Hematopoietic multipotent progenitor cell treated with erythropoietin and hydrocortisone succinate and interleukin-3 and kit ligand, for 6 days (in vitro differentiated cells): ENCODE data around the gene UBASH3B.
"Not testable (repeated sequence)": the region's sequence is repeated elsewhere in the genome, so short reads cannot be mapped to it uniquely, and the experiment has no call there.

Source experiments
- DNase-seq: peaks from one replicate; pipeline ENCODE4 v3.0.0-alpha.2; 2015

Gene UBASH3B, protein sequence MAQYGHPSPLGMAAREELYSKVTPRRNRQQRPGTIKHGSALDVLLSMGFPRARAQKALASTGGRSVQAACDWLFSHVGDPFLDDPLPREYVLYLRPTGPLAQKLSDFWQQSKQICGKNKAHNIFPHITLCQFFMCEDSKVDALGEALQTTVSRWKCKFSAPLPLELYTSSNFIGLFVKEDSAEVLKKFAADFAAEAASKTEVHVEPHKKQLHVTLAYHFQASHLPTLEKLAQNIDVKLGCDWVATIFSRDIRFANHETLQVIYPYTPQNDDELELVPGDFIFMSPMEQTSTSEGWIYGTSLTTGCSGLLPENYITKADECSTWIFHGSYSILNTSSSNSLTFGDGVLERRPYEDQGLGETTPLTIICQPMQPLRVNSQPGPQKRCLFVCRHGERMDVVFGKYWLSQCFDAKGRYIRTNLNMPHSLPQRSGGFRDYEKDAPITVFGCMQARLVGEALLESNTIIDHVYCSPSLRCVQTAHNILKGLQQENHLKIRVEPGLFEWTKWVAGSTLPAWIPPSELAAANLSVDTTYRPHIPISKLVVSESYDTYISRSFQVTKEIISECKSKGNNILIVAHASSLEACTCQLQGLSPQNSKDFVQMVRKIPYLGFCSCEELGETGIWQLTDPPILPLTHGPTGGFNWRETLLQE

DNA sequence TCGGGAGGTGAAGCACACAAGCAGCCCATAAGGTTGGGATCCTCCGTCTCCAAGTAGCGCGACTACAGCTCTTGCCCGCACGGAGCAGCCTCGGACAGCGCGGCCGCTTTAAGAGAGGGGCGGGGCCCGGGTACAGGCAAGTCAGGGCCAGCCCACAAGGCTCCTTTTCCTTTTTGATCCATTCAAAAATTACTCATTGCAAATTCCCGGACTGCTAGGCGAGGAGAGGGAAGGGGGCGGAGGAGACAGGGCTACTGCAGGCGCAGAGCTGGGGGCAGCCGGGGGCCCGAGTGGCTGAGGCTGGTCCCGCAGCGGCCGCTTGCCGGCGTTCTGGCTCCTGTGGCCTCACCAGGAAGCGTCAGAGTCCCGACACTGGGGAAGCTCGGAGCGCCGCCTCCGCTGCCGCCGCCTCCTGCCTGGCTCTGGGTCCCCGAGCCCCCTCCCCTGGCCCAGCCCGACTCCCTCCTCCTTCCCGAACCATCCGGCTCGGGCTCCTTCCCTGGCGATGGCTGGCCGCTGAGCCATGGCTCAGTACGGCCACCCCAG, at the start of gene UBASH3B:
TSS of gene UBASH3B (plus strand) at position 196 of the 546 bp plus-strand sequence. CDS start at position 524, 328 bp downstream.
- peak; percentile 85 for DNase-seq

DNA sequence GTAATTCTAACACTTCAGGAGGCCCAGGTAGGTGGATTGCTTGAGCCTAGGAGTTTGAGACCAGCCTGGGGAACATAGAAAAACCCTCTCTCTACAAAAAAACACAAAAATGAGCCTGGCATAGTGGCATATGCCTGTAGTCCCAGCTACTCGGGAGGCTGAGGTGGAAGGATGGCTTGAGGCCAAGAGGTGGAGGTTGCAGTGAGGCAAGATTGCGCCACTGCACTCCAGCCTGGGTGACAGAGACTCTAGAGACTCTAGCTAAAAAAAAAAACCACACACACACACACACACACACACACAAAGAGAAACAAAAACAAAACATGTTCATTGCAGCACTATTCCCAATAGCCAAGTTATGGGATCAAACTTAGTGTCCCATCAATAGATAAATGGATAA, 48.4 kb upstream of the UBASH3B start:
- DNase-seq = not testable (repeated sequence)

DNA sequence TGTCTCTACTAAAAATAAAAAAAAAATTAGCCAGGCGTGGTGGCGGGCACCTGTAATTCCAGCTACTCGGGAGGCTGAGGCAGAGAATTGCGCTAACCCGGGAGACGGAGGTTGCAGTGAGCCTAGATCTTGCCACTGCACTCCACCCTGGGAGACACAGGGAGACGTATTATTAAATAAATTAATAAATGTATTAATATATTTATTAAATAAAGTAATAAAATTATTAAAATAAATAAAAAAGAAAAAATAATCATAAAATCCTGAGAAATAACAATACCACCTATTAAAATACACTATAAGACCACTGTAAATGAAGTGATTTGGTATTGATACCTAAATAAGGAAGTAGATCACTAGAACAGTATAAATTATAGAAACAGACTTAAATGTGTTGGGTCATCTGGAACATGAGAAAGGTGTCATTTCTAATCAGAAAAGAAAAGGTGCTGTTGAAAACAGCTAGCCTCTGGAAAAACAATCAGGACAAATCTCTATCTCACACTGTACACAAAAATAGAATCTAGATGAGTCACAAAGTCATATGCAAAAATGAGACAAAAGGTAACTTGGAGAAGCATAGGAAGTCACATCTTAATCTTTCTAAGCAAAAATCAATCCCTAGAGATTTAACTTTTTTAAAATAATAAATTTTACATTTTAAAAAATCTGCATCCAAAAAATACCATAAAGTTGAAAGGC, 43.2 kb upstream of the UBASH3B start:
- no peak for DNase-seq

DNA sequence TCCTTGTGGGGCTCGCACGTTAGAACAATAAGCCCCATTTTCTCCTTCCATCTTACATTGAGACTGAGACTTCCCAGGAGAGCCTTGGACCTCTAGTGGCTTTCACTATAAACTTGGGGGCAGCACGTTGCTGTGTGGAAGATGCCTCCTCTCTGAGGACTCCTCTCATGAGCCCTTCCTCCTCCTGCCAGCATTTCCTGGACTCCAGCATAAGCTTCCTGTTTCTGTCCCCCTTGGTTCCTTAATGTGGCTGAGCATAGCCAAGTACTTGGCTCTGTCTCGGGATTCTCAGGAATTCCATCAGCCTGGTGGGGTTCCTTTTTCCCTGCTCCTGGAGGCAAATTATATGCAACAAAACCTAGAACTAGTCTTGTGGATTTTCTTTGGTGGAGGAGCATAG, 38.8 kb upstream of the UBASH3B start:
- DNase-seq = no peak

DNA sequence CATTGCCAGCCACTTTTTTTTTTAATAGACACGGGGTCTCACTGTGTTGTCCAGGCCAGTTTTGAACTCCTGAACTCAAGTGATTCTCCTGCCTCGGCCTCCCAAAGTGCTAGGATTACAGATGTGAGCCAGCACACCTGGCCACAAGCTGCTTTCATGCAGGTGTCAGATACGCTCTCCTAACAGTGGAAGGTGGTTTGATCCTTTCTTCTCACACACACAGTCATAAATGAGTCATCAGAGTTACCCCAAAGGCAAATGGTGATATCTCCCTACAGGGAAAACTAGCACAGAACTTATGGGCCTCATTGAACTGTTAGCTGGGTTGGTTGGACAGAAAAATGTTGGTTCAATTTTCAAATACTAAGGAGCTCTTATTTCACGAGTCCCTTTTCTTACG, 38.2 kb upstream of the UBASH3B start:
- no peak for DNase-seq

DNA sequence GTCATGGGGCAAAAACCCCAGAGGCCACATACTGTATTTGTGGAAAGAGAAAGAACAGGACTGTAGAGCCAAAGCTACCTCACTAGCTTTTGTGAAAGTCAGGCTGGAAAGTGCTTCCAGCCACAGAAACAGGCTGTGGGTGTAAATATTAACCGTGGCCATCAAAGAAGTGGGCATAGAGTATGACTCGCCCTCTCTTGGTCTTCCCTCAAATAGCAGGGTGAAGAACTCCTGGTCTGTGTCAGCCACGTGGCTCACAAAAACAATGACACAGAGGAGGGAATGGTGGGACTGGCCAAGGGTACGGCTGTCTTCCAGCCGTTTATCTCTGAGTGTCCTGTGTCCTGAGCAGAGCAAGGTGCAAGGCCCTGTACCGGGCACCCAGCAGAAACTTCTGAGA, 37.6 kb upstream of the UBASH3B start:
- DNase-seq = no peak

DNA sequence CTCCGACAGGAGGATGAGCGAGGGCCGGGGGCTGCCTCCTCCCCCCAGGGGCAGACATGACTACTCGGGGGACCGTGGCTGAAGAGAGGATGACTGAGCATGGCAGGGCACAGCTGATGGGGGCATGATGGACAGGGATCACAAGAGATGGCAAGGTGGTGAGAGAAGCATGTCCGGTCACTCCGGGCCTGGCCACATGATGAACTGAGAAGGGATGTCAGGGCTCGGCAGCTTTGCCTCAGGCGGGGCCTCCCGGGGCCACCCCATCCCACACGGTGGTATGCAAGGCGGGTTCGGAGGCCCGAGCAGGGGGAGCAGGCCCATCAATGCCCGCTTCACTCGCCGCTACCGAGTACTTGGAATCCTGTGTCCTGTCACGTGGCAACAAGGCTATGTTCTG, 36.6 kb upstream of the UBASH3B start:
- no peak for DNase-seq

DNA sequence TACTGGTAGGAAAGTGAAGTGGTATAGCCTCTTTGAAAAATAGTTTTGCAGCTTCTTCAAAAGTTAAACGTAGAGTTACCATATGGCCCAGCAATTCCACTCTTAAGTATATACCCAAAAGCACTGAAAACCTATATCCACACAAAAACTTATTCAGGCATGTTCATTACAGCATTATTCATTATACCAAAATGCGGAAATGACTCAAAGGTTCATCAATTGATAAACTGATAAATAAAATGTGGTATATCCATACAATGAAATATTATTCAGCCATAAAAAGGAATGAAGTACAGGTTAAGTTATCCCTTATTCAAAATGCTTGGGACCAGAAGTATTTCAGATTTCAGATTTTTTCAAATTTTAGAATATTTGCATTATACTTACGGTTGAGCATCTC, 35.8 kb upstream of the UBASH3B start:
- no peak for DNase-seq

DNA sequence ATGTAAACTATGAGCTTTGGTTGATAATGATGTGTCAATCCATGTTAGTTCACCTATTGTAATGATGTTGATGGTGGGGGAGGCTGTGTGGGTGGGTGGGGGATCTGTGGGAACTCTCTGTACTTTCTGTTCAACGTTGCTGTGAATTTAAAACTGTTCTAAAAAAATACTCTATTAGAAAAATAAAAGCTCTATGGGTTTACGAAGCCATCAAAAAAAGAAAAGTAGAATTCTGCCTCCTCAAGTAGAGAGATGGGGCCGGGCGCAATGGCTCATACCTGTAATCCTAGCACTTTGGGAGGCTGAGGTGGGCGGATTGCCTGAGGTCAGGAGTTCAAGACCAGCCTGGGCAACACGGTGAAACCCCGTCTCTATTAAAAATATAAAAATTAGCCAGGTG, 30.0 kb upstream of the UBASH3B start:
- DNase-seq = not testable (repeated sequence)

DNA sequence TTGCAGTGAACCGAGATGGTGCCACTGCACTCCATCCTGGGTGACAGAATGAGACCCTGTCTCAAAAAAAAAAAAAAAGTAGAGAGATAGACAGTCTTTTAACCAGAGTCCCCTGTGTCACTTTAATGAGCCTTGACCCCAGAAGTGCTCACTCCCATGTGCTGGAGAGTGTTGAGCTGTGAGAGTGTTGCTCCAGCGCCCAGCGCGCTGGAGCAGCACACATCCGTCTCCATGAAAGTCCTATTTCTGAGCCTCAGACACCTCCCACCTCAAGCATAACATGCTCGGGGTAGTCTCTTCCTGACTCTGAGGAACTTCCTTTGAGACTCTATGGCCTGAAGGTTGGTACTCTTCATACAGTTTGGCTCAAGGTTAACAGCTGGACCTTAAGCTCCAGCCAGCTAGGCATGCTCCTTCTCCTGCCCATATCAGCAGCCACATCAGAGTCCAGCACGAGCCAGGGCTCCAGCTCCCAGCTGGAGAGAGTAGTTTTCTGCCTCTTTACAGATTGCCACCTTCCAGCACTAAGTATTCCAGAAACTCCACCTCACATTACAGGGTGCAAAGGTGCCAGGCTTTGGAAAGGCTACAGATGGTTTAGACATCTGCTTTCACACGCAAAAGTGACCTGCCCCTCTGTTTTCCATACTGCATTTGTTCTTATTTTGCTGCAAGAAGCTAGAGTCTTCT, 29.4 kb upstream of the UBASH3B start:
- DNase-seq = no peak

DNA sequence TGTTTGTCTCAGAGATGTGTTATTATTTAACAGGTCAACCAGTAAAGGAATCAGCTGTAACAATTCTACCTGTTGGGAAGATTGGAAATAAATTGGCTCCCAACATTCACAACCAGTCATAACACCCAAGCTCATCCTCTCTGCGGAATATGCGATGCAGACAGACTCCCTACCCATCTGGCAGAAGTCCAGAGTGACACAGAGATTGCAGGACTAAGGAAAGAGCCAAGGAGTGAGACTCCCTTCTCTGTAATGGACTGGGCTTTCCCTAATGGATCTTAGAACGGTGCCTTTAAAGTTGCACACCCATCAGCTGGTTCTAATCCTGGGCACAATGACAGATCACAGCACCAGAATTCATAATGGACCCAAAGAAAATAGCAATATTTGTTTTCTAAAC, 27.8 kb upstream of the UBASH3B start:
- no peak for DNase-seq

DNA sequence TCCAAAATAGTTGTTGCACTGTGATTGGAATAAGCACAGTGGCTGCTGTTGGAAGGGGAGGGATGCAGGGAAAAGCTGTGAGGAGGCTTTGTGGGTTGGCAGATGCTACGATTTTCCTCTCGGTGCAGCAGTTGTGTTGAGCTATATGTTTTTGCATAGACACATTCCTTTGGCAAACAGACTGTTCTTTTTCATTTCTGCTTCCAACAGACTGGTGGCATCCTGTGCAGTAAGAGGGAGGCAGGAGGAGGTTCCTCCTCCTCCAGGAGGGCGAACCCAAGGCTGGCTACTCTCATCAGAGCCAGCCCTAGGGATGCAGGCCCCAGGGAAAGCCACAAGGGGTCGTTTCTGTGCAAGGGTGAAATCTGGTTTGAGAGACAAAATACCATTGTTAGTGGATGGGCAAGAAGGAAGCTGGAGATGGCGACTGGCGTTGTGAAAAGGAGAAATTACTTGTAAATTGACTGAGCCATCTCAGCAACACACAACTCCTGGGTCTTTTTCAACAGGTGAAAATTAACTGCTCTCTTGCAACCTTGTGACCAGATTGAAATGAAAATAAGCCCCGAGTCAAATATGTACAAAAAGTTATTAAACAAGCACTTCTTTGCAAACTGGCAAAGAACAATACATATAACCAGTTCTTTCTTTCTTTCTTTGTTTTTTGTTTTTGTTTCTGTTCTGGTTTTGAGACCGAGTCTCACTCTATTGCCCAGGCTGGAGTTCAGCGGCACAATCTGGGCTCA, 26.5 kb upstream of the UBASH3B start:
- DNase-seq = peak; percentile 85

DNA sequence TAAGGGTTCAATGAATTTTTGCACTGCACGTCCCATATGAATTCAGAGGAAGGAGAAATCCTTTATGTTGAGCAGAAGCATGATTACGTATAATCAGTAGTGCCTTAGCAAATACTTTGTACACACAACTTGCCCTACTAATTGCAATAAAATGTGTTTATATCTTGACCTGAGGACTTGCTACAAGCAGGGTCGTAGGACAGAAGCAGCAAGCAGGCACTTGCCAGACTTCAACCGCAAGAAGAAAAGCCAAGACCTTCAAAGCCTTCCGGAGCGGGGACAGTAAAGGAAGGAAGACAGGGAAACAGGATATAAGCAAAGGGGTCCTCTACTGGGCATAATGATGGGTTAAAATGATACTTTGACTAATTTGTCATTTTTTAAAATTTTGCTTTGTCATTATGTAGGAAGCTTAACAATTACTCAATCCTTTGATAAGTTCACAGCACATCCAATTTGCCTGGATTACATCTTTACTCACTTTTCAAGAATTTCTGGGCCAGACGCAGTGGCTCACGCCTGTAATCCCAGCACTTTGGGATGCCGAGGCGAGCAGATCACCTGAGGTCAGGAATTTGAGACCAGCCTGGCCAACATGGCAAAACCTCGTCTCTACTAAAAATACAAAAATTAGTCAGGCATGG, 23.2 kb upstream of the UBASH3B start:
- DNase-seq = no peak

DNA sequence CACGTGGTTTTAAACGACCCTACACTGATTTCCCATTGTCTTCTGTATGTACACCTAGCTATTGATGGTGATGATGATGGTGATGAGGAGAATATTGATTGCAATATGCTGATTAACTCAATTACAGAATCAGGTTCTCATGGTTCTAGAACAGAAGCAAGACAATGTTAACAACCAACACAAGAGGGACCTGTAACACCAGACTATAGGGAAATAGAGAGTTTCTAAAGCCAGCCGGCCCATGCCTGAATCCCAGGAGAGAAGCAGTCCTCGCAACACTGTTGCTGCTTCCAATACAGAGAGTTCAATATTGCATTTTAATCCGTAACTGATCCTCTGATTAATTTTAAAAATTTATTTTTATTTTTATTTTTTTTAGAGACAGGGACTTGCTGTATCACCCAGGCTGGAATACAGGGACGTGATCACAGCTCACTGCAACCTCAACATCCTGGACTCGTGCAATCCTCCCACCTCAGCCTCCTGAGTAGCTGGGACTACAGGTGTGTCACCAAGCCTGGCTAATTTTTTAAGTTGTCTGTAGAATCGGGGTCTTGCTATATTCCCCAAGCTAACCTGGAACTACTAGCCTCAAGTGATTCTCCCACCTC, 22.2 kb upstream of the UBASH3B start:
- DNase-seq = peak; percentile 68

DNA sequence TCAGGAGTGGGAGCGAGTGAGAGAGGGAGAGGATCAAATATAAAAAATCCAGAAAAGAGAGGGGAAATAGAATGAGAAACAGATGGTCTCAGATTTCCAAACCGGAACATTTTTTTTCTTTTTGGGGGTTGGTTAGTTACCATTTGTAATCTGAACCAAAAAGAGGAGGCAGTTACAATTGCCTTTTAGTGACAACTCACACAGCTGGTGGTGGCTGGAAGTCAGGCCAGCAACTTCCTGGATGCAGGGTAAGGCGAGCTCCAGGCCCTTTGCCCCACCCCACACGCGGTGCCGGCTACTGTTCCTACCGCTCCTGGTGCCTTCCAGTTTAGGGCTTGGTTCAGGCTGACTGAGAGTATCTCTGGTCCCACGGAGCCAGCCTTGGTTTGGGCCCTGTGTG, 21.0 kb upstream of the UBASH3B start:
- peak; percentile 12 for DNase-seq

DNA sequence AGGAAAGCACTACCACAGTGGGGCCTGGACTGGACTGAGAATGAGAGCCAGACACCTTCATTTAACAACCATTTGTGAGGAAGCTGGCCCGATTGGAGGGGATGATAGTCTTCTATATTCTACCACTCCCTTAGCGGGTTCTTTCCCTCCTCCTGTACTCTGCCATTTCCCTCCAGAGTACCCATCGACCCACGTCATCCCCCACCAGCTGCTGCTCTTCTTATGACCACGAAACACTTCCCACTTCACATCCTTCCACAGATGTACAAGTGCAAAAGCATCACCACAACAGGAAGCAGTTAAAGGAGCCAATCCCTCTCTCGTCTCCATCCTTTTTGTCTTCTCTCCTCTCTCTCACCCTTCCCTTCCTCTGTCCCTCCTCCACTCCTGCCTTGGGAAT, 18.0 kb upstream of the UBASH3B start:
- no peak for DNase-seq

DNA sequence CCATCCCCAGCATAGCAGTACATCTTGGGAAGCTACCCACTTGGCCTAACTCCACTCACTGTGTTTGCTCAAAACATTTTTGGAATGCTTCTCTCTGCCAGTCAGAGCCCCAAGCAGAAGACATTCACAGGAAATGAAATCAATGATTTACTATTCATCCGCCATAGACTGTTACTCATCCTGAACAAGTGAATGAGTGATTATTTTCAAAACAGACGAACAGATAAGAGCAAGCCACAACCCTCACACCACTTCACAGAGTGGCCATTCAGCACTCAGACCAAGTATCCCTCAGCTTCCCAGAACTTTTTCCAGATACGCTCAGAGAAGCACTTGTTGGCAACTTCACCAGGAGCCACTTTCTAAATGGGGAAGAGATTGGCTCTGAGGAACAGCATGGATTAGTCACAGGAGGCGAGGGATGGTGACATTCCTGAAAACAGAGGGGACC, 13.0 kb upstream of the UBASH3B start:
- no peak for DNase-seq

DNA sequence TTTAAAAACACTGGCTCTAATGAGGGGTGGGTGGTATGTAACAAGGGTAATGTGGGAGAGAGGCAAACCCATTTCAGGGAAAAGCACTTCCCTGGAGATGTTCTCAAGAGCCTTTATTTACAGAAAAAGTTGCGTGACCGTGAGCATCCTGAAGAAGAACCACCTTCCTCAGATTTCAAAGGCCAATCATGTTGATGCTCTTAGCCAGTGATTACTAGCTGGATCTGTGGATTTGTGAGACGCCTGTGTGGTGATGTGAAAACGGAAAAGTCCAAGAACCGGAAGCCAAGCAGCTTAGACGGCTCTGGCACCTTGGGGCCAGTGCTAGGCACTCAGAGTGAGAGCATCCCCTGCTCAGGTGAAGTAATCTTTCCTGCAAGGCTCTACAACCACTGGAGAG, 12.6 kb upstream of the UBASH3B start:
- no peak for DNase-seq

DNA sequence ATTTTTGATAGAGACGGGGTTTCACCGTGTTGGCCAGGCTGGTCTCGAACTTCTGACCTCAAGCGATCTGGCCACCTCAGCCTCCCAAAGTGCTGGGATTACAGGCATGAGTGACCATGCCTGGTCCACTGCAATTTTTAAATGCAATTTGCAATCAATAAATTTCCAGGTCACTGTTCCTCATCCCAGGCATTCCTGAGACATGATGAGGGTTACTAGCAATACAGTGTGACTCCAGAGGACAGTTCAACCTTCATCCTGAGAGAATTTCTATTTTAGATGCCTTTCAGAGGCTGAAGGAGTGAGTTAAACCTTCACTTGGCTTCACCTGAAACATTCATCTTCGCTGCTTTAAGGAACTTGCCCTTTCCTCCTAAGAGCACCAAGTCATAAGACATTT, 9.7 kb upstream of the UBASH3B start:
- DNase-seq = no peak

DNA sequence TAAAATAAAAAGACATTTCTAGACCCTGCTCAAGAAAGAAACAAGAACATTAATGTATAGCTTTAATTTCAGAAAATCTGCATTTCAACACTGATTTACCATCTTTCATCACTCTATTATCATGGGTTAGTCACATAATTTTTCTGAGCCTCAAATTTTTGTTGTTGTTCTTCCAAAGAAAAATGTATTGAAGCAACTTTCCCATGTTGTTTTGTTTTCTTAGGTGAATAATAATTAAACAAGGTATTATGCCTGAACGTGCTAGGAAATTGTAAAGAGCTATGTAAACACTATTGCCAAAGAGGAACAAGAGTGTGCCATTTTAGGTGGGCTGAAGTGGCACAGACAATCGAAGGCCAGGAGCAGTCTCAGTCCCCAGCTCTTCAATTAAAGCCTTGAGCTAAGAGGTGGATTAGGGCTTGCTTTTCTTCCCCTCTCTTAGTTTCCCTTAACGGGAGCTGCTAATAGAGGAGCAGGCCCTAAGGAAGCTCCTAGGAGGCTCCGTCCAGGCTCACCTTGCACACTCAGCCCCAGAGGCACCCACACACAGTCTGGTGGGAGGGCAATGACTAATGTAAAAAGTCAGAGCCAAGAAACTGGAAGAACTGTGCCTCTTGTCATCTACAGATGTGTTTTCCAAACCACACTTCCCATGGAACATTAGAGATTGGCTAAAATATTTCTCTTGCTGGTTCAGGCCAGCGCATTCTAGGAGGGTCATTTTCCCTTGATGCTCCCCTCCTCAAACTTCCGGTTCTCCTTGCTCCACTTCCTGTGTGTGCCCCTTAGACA, 8.8 kb upstream of the UBASH3B start:
- DNase-seq = no peak
